Sigmoid colon (tissue), 7 donors: Measurements from ENCODE around the gene ZNF595. TPM values are rescaled to one million over a fixed set of nuclear protein-coding genes. Genes with fewer than 3 reads are reported as not detected.
A peak's percentile ranks its signal among the peaks of the same experiment; 100 is the strongest.

ENCODE experiments used
- DNase-seq: peaks from one replicate; pipeline ENCODE4 v3.0.0-alpha.2; 2019
- H3K27ac ChIP-seq, 4 donors: fragments of 200-600 bp; sonication (generic); one replicate each; pipeline ENCODE4 v1.5.1; 2016 to 2019; ENCODE audit warnings: mild to moderate bottlenecking in 1 of 4
- H3K27me3 ChIP-seq, 3 donors: fragments of 200-600 bp; sonication (generic); one replicate each; pipeline ENCODE4 v1.5.1; 2019; ENCODE audit warnings: mild to moderate bottlenecking in 1 of 3
- H3K36me3 ChIP-seq, 4 donors: fragments of 200-600 bp; sonication (generic); one replicate each; pipeline ENCODE4 v1.5.1; 2016 to 2019
- H3K4me1 ChIP-seq, 4 donors: fragments of 200-600 bp; sonication (generic); one replicate each; pipeline ENCODE4 v1.5.1; 2017 to 2019
- H3K4me3 ChIP-seq, 4 donors: fragments of 200-600 bp; sonication (generic); one replicate each; pipeline ENCODE4 v1.5.1; 2017 to 2019; ENCODE audit warnings: mild to moderate bottlenecking in 2 of 4, moderate library complexity in 1 of 4
- H3K9me3 ChIP-seq, 4 donors: fragments of 200-600 bp in 3 of 4; sonication (generic) in 3 of 4; one replicate each; pipeline versions ENCODE4 v1.5.1 to v1.6.1; 2013 to 2019
- CTCF ChIP-seq, 4 experiments: fragments of 450-650 bp in 3 of 4; fragments of 200-600 bp in 1 of 4; IDR thresholded peaks; one replicate each; pipeline ENCODE4 v1.5.1; 2016 to 2019; ENCODE audit warnings: antibody characterized with exemption in 4 of 4, mild to moderate bottlenecking in 3 of 4, moderate library complexity in 2 of 4
- EP300 ChIP-seq, 4 donors: sonication (generic); formaldehyde crosslinking; IDR thresholded peaks; one replicate each; pipeline ENCODE4 v1.6.1; 2017; ENCODE audit warnings: antibody characterized with exemption in 4 of 4
- POLR2A ChIP-seq, 2 donors: fragments of 450-650 bp; IDR thresholded peaks; one replicate each; pipeline ENCODE4 v1.6.1; 2016; ENCODE audit warnings: antibody characterized with exemption in 2 of 2, mild to moderate bottlenecking in 2 of 2, moderate library complexity in 2 of 2
- POLR2AphosphoS5 ChIP-seq, 4 donors: sonication (generic); formaldehyde crosslinking; IDR thresholded peaks; one replicate each; pipeline ENCODE4 v1.6.1; 2017; ENCODE audit warnings: antibody characterized with exemption in 4 of 4
- WGBS, 2 donors: extraction: QIAGEN DNeasy Blood & Tissue Kit; methylation state at CpG; one replicate each; pipeline ENCODE4 v1.1.7; 2013; 5-methylcytosine and 5-hydroxymethylcytosine counted together
- intact Hi-C: fragments of 100-400 bp; cut with DNase I; formaldehyde crosslinking; loops from one replicate; pipeline ENCODE4 v1.15.1; 2023
- polyA plus RNA-seq, 3 donors: library from polyadenylated mRNA; stranded (reverse); fragments of 200-250 nt; gene quantifications; one replicate each; pipeline ENCODE4 v1.2.3, GENCODE V29; 2013
- total RNA-seq, 4 donors: library from RNA; depleted of rRNA; stranded (reverse); fragments of >200 nt; gene quantifications; one replicate each; pipeline ENCODE4 v1.1.0, GENCODE V29; 2016
- donor health status: healthy with polysubstance abuse.
- donor health status: Bipolar disorder and iron deficiency.
- donor health status: healthy.

ZNF595 gene
- total and polyA plus RNA-seq, 7 donors = 2.5 to 47.2 (median 27.1) TPM

GRCh38 chr4:107083-107443 lies 53.9 kb downstream of the ZNF595 start:
- Histone ChIP-seq H3K4me3 (peak overlapping the region in 3 of 4 donors; percentile 36 to 48 (median 43)), H3K27ac (no peak overlapping the region), H3K9me3 (peaks cover 0 to 32% (median 5%) of the 10 kb centered on the region in 4 donors), H3K4me1 (peaks cover 0 to 15% (median 11%) of the 10 kb centered on the region in 4 donors), H3K27me3 (peaks cover 12 to 51% (median 30%) of the 10 kb centered on the region in 3 donors), H3K36me3 (no peaks in the 10 kb centered on the region)
- intact Hi-C loops = no loop called here
- WGBS, 2 donors = 23 to 54% methylated on average over 33 of the region's 33 CpGs
- no peak for TF ChIP-seq EP300 (IDR thresholded peaks at IDR 0.05)
- no peak for TF ChIP-seq POLR2AphosphoS5 (IDR thresholded peaks at IDR 0.05)
- TF ChIP-seq POLR2A (IDR thresholded peaks at IDR 0.05) = no peak
- no peak for TF ChIP-seq CTCF (IDR thresholded peaks at IDR 0.05)
- DNase-seq = no peak

- Histone ChIP-seq H3K27ac (no peak overlapping the region), H3K4me3 (peak overlapping the region; percentile 14 to 48 (median 40)), H3K4me1 (peaks cover 0 to 15% (median 11%) of the 10 kb centered on the region in 4 donors), H3K27me3 (peaks cover 12 to 51% (median 30%) of the 10 kb centered on the region in 3 donors), H3K36me3 (no peaks in the 10 kb centered on the region), H3K9me3 (peaks cover 0 to 32% (median 4%) of the 10 kb centered on the region in 4 donors)
- WGBS, 2 donors = 13 to 37% methylated on average over 91 of the region's 91 CpGs
- intact Hi-C loops = no loop called here
- TF ChIP-seq CTCF (IDR thresholded peaks at IDR 0.05) (no peak), EP300 (IDR thresholded peaks at IDR 0.05) (no peak), POLR2AphosphoS5 (IDR thresholded peaks at IDR 0.05) (no peak), POLR2A (IDR thresholded peaks at IDR 0.05) (no peak)
- DNase-seq = no peak
These were observed 54.6 kb downstream of the ZNF595 start for GRCh38 chr4:107444-108429.

DNA sequence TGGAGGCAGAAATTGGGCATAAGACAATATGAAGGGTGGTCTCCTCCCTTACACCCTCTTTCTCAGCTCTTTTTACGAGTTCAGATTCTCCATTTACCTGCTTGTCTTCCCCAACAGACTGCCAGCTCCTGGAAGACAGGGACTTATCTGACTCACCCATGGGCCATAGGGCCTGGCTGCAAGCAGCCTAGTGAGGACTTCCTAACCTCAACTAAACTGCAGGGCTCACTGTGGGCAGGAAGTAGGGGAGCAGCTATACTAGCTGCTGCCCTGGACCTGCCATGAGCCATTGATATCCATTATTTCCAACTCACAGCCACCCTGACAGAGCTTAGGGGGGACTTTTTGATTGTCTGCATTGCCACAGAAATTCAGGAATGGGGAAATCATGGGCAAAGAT lies 59.6 kb downstream of the ZNF595 start:
- TF ChIP-seq EP300 (IDR thresholded peaks at IDR 0.05) (no peak), POLR2A (IDR thresholded peaks at IDR 0.05) (no peak), POLR2AphosphoS5 (IDR thresholded peaks at IDR 0.05) (no peak), CTCF (IDR thresholded peaks at IDR 0.05) (no peak)
- H3K27ac ChIP-seq = no peak overlapping the region
- H3K9me3 ChIP-seq = peaks cover 0 to 15% (median 0%) of the 10 kb centered on the region in 4 donors
- 68 to 69% methylated on average over 1 of the region's 1 CpG for WGBS, 2 donors
- H3K27me3 ChIP-seq = peaks cover 7 to 30% (median 20%) of the 10 kb centered on the region in 3 donors
- no peaks in the 10 kb centered on the region for H3K36me3 ChIP-seq
- H3K4me1 ChIP-seq = peaks cover 0 to 6% (median 3%) of the 10 kb centered on the region in 4 donors
- DNase-seq = no peak
- H3K4me3 ChIP-seq = no peak overlapping the region
- intact Hi-C loops = no loop called here

DNA sequence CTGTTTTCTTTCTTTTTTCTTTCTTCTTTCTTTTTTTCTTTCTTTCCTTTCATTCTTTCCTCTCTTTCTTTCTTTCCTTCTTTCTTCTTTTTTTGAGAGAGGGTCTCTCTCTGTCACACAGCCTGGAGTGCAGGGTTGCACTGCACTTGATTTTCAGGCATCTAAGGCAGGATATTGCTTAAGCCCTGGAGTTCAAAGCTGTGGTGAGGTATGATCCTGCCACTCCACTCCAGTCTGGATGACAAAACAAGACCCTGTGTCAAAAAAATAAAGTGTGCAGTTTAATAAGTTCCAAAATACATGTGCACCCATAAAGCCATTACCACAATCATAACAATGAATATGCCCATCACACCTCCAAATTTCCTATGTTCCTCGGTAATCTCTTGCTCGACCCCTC lies 60.6 kb downstream of the ZNF595 start:
- Histone ChIP-seq H3K27me3 (peaks cover 0 to 20% (median 11%) of the 10 kb centered on the region in 3 donors), H3K9me3 (peaks cover 0 to 15% (median 0%) of the 10 kb centered on the region in 4 donors), H3K4me3 (no peak overlapping the region), H3K36me3 (no peaks in the 10 kb centered on the region), H3K4me1 (no peaks in the 10 kb centered on the region), H3K27ac (no peak overlapping the region)
- TF ChIP-seq POLR2A (IDR thresholded peaks at IDR 0.05) = no peak
- no peak for TF ChIP-seq CTCF (IDR thresholded peaks at IDR 0.05)
- TF ChIP-seq POLR2AphosphoS5 (IDR thresholded peaks at IDR 0.05) = no peak
- no peak for TF ChIP-seq EP300 (IDR thresholded peaks at IDR 0.05)
- 94% methylated on average over 2 of the region's 2 CpGs for WGBS, 2 donors
- intact Hi-C loops = no loop called here
- no peak for DNase-seq
